H1 (cell line): ENCODE data around the gene ENDOV. TPM values are rescaled to one million over a fixed set of nuclear protein-coding genes. Genes with fewer than 3 reads are reported as not detected.

Experiments
- CTCF ChIA-PET: fragments of 300-600 bp; sonication (Branson Sonifier 250); formaldehyde crosslinking; loops from one replicate; lab custom pipeline; 2021; ENCODE audit not compliant: partially characterized antibody; lab: Charles Lee
- POLR2A ChIA-PET: fragments of 300-600 bp; sonication (Branson Sonifier 250); formaldehyde crosslinking; loops from one replicate; lab custom pipeline; 2021; ENCODE audit warnings: inconsistent platforms; ENCODE audit not compliant: partially characterized antibody; lab: Charles Lee
- DNase-seq, 2 experiments: peaks; one replicate each; pipeline versions ENCODE4 v3.0.0 to v3.0.0-alpha.2; 2010 to 2022; ENCODE audit warnings: low spot score in 2 of 2, low read depth in 1 of 2, mixed read lengths in 1 of 2
- FAIRE-seq: peaks from 2 replicates; lab custom pipeline; 2011; peaks lifted over from hg19 to GRCh38; lab: Jason Lieb, UNC
- H2AFZ ChIP-seq: 2 replicates; pipeline ENCODE4 v1.8.1; 2012; ENCODE audit warnings: low read length, inconsistent platforms
- H2AK5ac ChIP-seq: 2 replicates; pipeline ENCODE4 v1.6.1; 2013; ENCODE audit warnings: low read depth, low read length
- H2BK120ac ChIP-seq: replicated peaks from 2 replicates; pipeline ENCODE3; 2013; ENCODE audit warnings: low read depth, low read length, inconsistent platforms
- H2BK12ac ChIP-seq: 2 replicates; pipeline ENCODE4 v1.6.1; 2013; ENCODE audit warnings: low read depth, low read length
- H2BK15ac ChIP-seq: 2 replicates; pipeline ENCODE4 v1.6.1; 2013; ENCODE audit warnings: low read length
- H2BK20ac ChIP-seq: 2 replicates; pipeline ENCODE4 v1.6.1; 2013; ENCODE audit warnings: low read length
- H2BK5ac ChIP-seq: 2 replicates; pipeline ENCODE4 v1.6.1; 2013; ENCODE audit warnings: low read depth, low read length
- H3K14ac ChIP-seq: 2 replicates; pipeline ENCODE4 v1.6.1; 2013; ENCODE audit warnings: inconsistent platforms; ENCODE audit not compliant: insufficient read length
- H3K18ac ChIP-seq: 2 replicates; pipeline ENCODE4 v1.6.1; 2013; ENCODE audit warnings: low read length; ENCODE audit errors: extremely low read depth
- H3K23ac ChIP-seq: 2 replicates; pipeline ENCODE4 v1.6.1; 2013; ENCODE audit warnings: inconsistent platforms; ENCODE audit not compliant: insufficient read length
- H3K23me2 ChIP-seq: 2 replicates; pipeline ENCODE4 v1.6.1; 2013; ENCODE audit warnings: low read depth, low read length
- H3K27ac ChIP-seq: 2 replicates; pipeline ENCODE4 v1.6.1; 2011; ENCODE audit warnings: low read depth, low read length, inconsistent platforms
- H3K27me3 ChIP-seq, 4 experiments: replicated peaks in 1 of 4; 1 replicate in 1 of 4; 2 replicates in 3 of 4; pipeline versions ENCODE4 v1.6.1 to v1.8.1; 2011 to 2013; ENCODE audit warnings: low read length in 3 of 4, mild to moderate bottlenecking in 3 of 4, inconsistent platforms in 2 of 4, mixed read lengths in 2 of 4, moderate library complexity in 1 of 4; ENCODE audit not compliant: control insufficient read depth in 3 of 4, insufficient read depth in 3 of 4; ENCODE audit errors: extremely low read depth in 1 of 4
- H3K36me3 ChIP-seq, 4 experiments: 2 replicates each; pipeline versions ENCODE4 v1.6.1 to v1.8.1; 2011 to 2013; ENCODE audit warnings: mild to moderate bottlenecking in 4 of 4, low read length in 3 of 4, moderate library complexity in 2 of 4, control low read depth in 1 of 4, inconsistent platforms in 1 of 4; ENCODE audit not compliant: insufficient read depth in 4 of 4, control insufficient read depth in 2 of 4
- H3K4ac ChIP-seq: replicated peaks from 2 replicates; pipeline ENCODE3; 2013; ENCODE audit warnings: low read length, low read depth, mixed read lengths, inconsistent platforms; ENCODE audit not compliant: insufficient read length
- H3K4me1 ChIP-seq, 4 experiments: replicated peaks in 1 of 4; 1 replicate in 1 of 4; 2 replicates in 3 of 4; pipeline versions ENCODE4 v1.6.1 to v1.8.1; 2011 to 2013; ENCODE audit warnings: low read length in 3 of 4, inconsistent platforms in 2 of 4, mixed read lengths in 1 of 4; ENCODE audit not compliant: insufficient read depth in 4 of 4, control insufficient read depth in 3 of 4
- H3K4me2 ChIP-seq, 2 experiments: 2 replicates each; pipeline versions ENCODE4 v1.6.1 to v1.8.1; 2011 to 2013; ENCODE audit warnings: low read depth in 2 of 2, low read length in 2 of 2, control low read depth in 1 of 2, inconsistent platforms in 1 of 2, mild to moderate bottlenecking in 1 of 2; ENCODE audit not compliant: insufficient read depth in 1 of 2
- H3K4me3 ChIP-seq, 4 experiments: fragments of 200-600, 300-600 bp in 1 of 4; sonication (generic), shearing (Covaris generic), sonication (Bioruptor Twin) in 1 of 4; 2 replicates each; pipeline versions ENCODE4 v1.5.1 to v1.8.1; 2011 to 2016; ENCODE audit warnings: low read length in 4 of 4, low read depth in 3 of 4, control low read depth in 2 of 4, inconsistent platforms in 2 of 4, mild to moderate bottlenecking in 2 of 4, mixed read lengths in 1 of 4, moderate library complexity in 1 of 4; ENCODE audit not compliant: insufficient read depth in 2 of 4; ENCODE audit errors: extremely low read depth in 1 of 4
- H3K56ac ChIP-seq: replicated peaks from 2 replicates; pipeline ENCODE3; 2013; ENCODE audit warnings: low read depth, mild to moderate bottlenecking, mixed read lengths, low read length, inconsistent platforms; ENCODE audit not compliant: insufficient read length
- H3K79me1 ChIP-seq: 2 replicates; pipeline ENCODE4 v1.6.1; 2013; ENCODE audit warnings: low read depth, low read length, control low read depth
- H3K79me2 ChIP-seq, 2 experiments: 2 replicates each; pipeline versions ENCODE4 v1.6.1 to v1.8.1; 2012 to 2013; ENCODE audit warnings: low read length in 2 of 2, mild to moderate bottlenecking in 2 of 2, inconsistent platforms in 1 of 2; ENCODE audit not compliant: insufficient read depth in 2 of 2, control insufficient read depth in 1 of 2
- H3K9ac ChIP-seq, 4 experiments: replicated peaks in 1 of 4; 1 replicate in 1 of 4; 2 replicates in 3 of 4; pipeline versions ENCODE4 v1.6.1 to v1.8.1; 2011 to 2013; ENCODE audit warnings: low read depth in 3 of 4, low read length in 3 of 4, control low read depth in 2 of 4, mild to moderate bottlenecking in 2 of 4, moderate library complexity in 2 of 4, inconsistent platforms in 1 of 4; ENCODE audit errors: extremely low read depth in 1 of 4
- H3K9me3 ChIP-seq, 2 experiments: 2 replicates each; pipeline versions ENCODE4 v1.6.1 to v1.8.1; 2012 to 2013; ENCODE audit warnings: mild to moderate bottlenecking in 2 of 2, moderate library complexity in 2 of 2, control low read depth in 1 of 2, inconsistent platforms in 1 of 2, low read depth in 1 of 2, low read length in 1 of 2, mixed read lengths in 1 of 2; ENCODE audit not compliant: insufficient read depth in 2 of 2
- H4K20me1 ChIP-seq, 2 experiments: replicated peaks in 1 of 2; 2 replicates each; pipeline versions ENCODE3 to v1.8.1; 2011 to 2013; ENCODE audit warnings: inconsistent platforms in 2 of 2, low read length in 2 of 2, mild to moderate bottlenecking in 1 of 2; ENCODE audit not compliant: insufficient read depth in 2 of 2, control insufficient read depth in 1 of 2
- H4K5ac ChIP-seq: 2 replicates; pipeline ENCODE4 v1.6.1; 2013; ENCODE audit warnings: low read length, low read depth, mixed read lengths, inconsistent platforms; ENCODE audit not compliant: insufficient read length
- H4K8ac ChIP-seq: 2 replicates; pipeline ENCODE4 v1.8.0; 2013; ENCODE audit warnings: mild to moderate bottlenecking, moderate library complexity, low read length, inconsistent platforms; ENCODE audit not compliant: insufficient read depth; ENCODE audit errors: extremely low read depth
- H4K91ac ChIP-seq: replicated peaks from 2 replicates; pipeline ENCODE3; 2013; ENCODE audit warnings: low read length, mixed read lengths, inconsistent platforms; ENCODE audit not compliant: insufficient read length
- ATF2 ChIP-seq: IDR thresholded peaks from 2 replicates; pipeline ENCODE4 v1.6.1; 2012; ENCODE audit warnings: low read length, inconsistent platforms
- CEBPB ChIP-seq: IDR thresholded peaks from 2 replicates; pipeline ENCODE4 v1.6.1; 2012; ENCODE audit warnings: low read depth, low read length
- WGBS, 2 experiments: shearing (Covaris generic) in 1 of 2; methylation state at CpG; one replicate each; pipeline versions ENCODE4 v1.1.6 to v1.1.7; 2013 to 2015; ENCODE audit warnings: low lambda C conversion rate in 2 of 2, mixed read lengths in 2 of 2, inconsistent platforms in 1 of 2, low coverage in 1 of 2, missing lambda C conversion rate in 1 of 2; ENCODE audit not compliant: insufficient replicate concordance in 2 of 2, insufficient coverage in 1 of 2, insufficient read length in 1 of 2; ENCODE audit errors: extremely low coverage in 1 of 2, missing lambda C conversion rate in 1 of 2; 5-methylcytosine and 5-hydroxymethylcytosine counted together
- polyA plus RNA-seq, 7 experiments: library from polyadenylated mRNA; depleted of rRNA in 3 of 7; stranded (reverse) in 5 of 7; unstranded in 2 of 7; fragments of >200 nt in 5 of 7; fragments of 200-250 nt in 2 of 7; gene quantifications; 1 replicate in 5 of 7; 2 replicates in 1 of 7; 4 replicates in 1 of 7; pipeline versions ENCODE4 v1.2.1 to v1.2.3, GENCODE V29; 2011 to 2013; ENCODE audit warnings: missing spikeins in 2 of 7, mixed read lengths in 2 of 7
- total RNA-seq: library from RNA; stranded (reverse); fragmentation: NEBNext Ultra II Directional; extraction: Animal tissue kit (Norgen Biotek cat#: 25700); gene quantifications from 2 replicates; pipeline ENCODE4 v1.2.1, GENCODE V29; 2021

ENDOV gene
- total and polyA plus RNA-seq, 2 of the 8 experiments (the other 6 are each of a cell fraction or from before 2014, with no cell fraction given): 10.6 to 13.3 TPM

- peaks cover 0 to 7% (median 0%) of the 10 kb centered on the region in 4 experiments; a peak in 1 of 8 replicates for H3K36me3 ChIP-seq
- TF ChIP-seq CEBPB: peak; percentile 46; the same call in 1 of the 2 replicates
- TF ChIP-seq ATF2: no peak
- TF ChIP-seq, all 59 proteins: peak for 1
- no peaks in the 10 kb centered on the region for H3K79me1 ChIP-seq
- CTCF ChIA-PET: interaction anchor here (0.9 to 1.3 kb wide), 4 partner anchors 9 to 18 kb away, joined by 3 to 5 read pairs (median 3); no protein-coding TSS in a partner anchor
- peaks cover 2 to 15% of the 10 kb centered on the region in 2 experiments for H4K20me1 ChIP-seq
- DNase-seq (no peak), FAIRE-seq (no peak)
- H3K4me1 ChIP-seq: peaks cover 0 to 34% (median 11%) of the 10 kb centered on the region in 4 experiments; a peak in 5 of 7 replicates
- 0 out of 2 replicates have a peak overlapping the region, but pooled peaks have one; percentile 27 for H2BK12ac ChIP-seq
- H3K27ac ChIP-seq: no peak overlapping the region
- H3K23ac ChIP-seq: no peak overlapping the region
- no peak overlapping the region for H2BK5ac ChIP-seq
- H3K14ac ChIP-seq: no peak overlapping the region
- no peak overlapping the region for H4K91ac ChIP-seq
- WGBS, 2 experiments: 55% methylated on average over 9 of the region's 9 CpGs; no CpG with 5 or more reads in 1 of the 2 experiments
- no peak overlapping the region for H2AFZ ChIP-seq
- no peak overlapping the region for H4K8ac ChIP-seq
- H3K4me2 ChIP-seq: peak overlapping the region; percentile 80 to 91
- no peak overlapping the region for H2BK15ac ChIP-seq
- no peaks in the 10 kb centered on the region for H3K9me3 ChIP-seq
- H2BK20ac ChIP-seq: no peak overlapping the region
- no peak overlapping the region for H2BK120ac ChIP-seq
- no peaks in the 10 kb centered on the region for H3K79me2 ChIP-seq
- H2AK5ac ChIP-seq: no peak overlapping the region
- no peak overlapping the region for H3K18ac ChIP-seq
- peaks cover 68 to 90% (median 84%) of the 10 kb centered on the region in 4 experiments for H3K27me3 ChIP-seq
- no peak overlapping the region for H3K9ac ChIP-seq
- no peak overlapping the region for H3K4ac ChIP-seq
- H3K23me2 ChIP-seq: peaks cover 15% of the 10 kb centered on the region
- peak overlapping the region in 2 of 4 experiments; percentile 16 to 60; a peak in 4 of 8 replicates for H3K4me3 ChIP-seq
- POLR2A ChIA-PET: interaction anchor here (0.7 to 1.5 kb wide), 4 partner anchors 11 to 36 kb away, joined by 3 to 6 read pairs (median 4); no protein-coding TSS in a partner anchor
- H3K56ac ChIP-seq: no peak overlapping the region
- H4K5ac ChIP-seq: no peak overlapping the region
Measured at GRCh38 chr17:80479246-80479566, 64.2 kb downstream of the ENDOV start.
